Brain pericyte (primary cell): Measurements from ENCODE around the gene SUSD3.

Experiments
- DNase-seq: peaks from one replicate; pipeline ENCODE4 v3.0.0-alpha.2; 2012; ENCODE audit warnings: low read depth, low spot score

Gene SUSD3

GRCh38 chr9:93030642-93031628 is 27.6 kb upstream of the SUSD3 start:
- no peak for DNase-seq

- DNase-seq: no peak
Measured at GRCh38 chr9:93031629-93032430, 26.7 kb upstream of the SUSD3 start.

GRCh38 chr9:93032545-93032944 is 26.0 kb upstream of the SUSD3 start:
- DNase-seq: no peak

GRCh38 chr9:93033531-93033930 is 25.0 kb upstream of the SUSD3 start:
- no peak for DNase-seq

- no peak for DNase-seq
Measured at GRCh38 chr9:93035106-93035660, 23.3 kb upstream of the SUSD3 start.

- no peak for DNase-seq
Measured at GRCh38 chr9:93035821-93036351, 22.6 kb upstream of the SUSD3 start.

- no peak for DNase-seq
Measured at GRCh38 chr9:93036887-93037475, 21.5 kb upstream of the SUSD3 start.

- no peak for DNase-seq
Measured at GRCh38 chr9:93037476-93037971, 21.0 kb upstream of the SUSD3 start.

- DNase-seq: no peak
Measured at GRCh38 chr9:93038918-93039317, 19.6 kb upstream of the SUSD3 start.

GRCh38 chr9:93039456-93039855 is 19.0 kb upstream of the SUSD3 start:
- DNase-seq: no peak

- no peak for DNase-seq
Measured at GRCh38 chr9:93039976-93040375, 18.5 kb upstream of the SUSD3 start.

GRCh38 chr9:93040409-93040808 is 18.1 kb upstream of the SUSD3 start:
- DNase-seq: no peak

GRCh38 chr9:93041108-93041802 is 17.2 kb upstream of the SUSD3 start:
- no peak for DNase-seq

GRCh38 chr9:93043122-93043521 is 15.4 kb upstream of the SUSD3 start:
- no peak for DNase-seq

GRCh38 chr9:93045521-93045920 is 13.0 kb upstream of the SUSD3 start:
- DNase-seq: no peak

GRCh38 chr9:93048566-93049448 is 9.7 kb upstream of the SUSD3 start:
- no peak for DNase-seq

- no peak for DNase-seq
Measured at GRCh38 chr9:93049491-93049890, 9.0 kb upstream of the SUSD3 start.

- DNase-seq: no peak
Measured at GRCh38 chr9:93050231-93050630, 8.3 kb upstream of the SUSD3 start.

GRCh38 chr9:93051680-93052089 is 6.8 kb upstream of the SUSD3 start:
- DNase-seq: no peak
